Measurements from ENCODE around the gene UBE2F. TPM values are rescaled to one million over a fixed set of nuclear protein-coding genes. Genes with fewer than 3 reads are reported as not detected.

Gene UBE2F
- total and polyA plus RNA-seq, 2 experiments from 2014 or later = 52.8 to 66.7 TPM

DNA sequence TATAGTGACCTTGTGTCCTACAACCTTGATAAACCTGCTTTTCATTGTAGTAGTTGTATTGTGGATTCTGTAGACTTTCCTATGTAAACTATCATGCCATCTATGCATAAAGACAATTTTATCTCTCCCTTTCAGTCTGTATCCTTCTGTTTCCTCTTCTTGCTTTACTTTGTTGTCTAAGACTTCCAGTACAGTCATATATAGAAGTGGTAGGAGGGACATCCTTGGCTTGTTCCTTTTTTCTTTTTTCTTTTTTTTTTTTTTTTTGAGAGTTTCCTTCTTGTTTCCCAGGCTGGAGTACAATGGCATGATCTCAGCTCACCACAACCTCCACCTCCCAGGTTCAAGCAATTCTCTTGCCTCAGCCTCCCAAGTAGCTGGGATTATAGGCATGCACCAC lies 39.7 kb downstream of the UBE2F start:
- no peaks in the 10 kb centered on the region for H3K4me1 ChIP-seq (ENCODE audit: insufficient read depth)
- no peaks in the 10 kb centered on the region for H3K9me2 ChIP-seq (replicated peaks; ENCODE audit: insufficient read depth)
- H4K20me1 ChIP-seq (ENCODE audit: insufficient read depth, poor library complexity, severe bottlenecking) = no peaks in the 10 kb centered on the region
- H3K36me3 ChIP-seq (replicated peaks; ENCODE audit: insufficient read depth, low read depth) = no peaks in the 10 kb centered on the region
- H2AFZ ChIP-seq = no peak overlapping the region
- peaks cover 13% of the 10 kb centered on the region for H3K79me2 ChIP-seq
- no peak overlapping the region for H3K27ac ChIP-seq
- H3K9me3 ChIP-seq (ENCODE audit: low read depth) = no peaks in the 10 kb centered on the region
- TF ChIP-seq EZH2 (IDR thresholded peaks at IDR 0.05; ENCODE audit: borderline replicate concordance) (no peak), EZH2phosphoT487 (IDR thresholded peaks at IDR 0.05; ENCODE audit: low read depth, severe bottlenecking, unreplicated experiment) (no peak), CTCF (IDR thresholded peaks at IDR 0.05; ENCODE audit: poor library complexity) (no peak)
- H3K27me3 ChIP-seq = no peaks in the 10 kb centered on the region
- no peak overlapping the region for H3K4me2 ChIP-seq
- no peak overlapping the region for H3K4me3 ChIP-seq
- no peak for DNase-seq (ENCODE audit: low spot score)

- peaks cover 13% of the 10 kb centered on the region for H3K79me2 ChIP-seq
- WGBS (ENCODE audit: low lambda C conversion rate, missing lambda C conversion rate) = 82% methylated on average over 6 of the region's 6 CpGs
- no peak overlapping the region for H2AFZ ChIP-seq
- H3K9me3 ChIP-seq (ENCODE audit: low read depth) = no peaks in the 10 kb centered on the region
- H3K27ac ChIP-seq = no peak overlapping the region
- no peak overlapping the region for H3K4me3 ChIP-seq
- H3K27me3 ChIP-seq = no peaks in the 10 kb centered on the region
- H3K9me2 ChIP-seq (replicated peaks; ENCODE audit: insufficient read depth) = no peaks in the 10 kb centered on the region
- no peaks in the 10 kb centered on the region for H3K4me1 ChIP-seq (ENCODE audit: insufficient read depth)
- no peak overlapping the region for H3K4me2 ChIP-seq
- H4K20me1 ChIP-seq (ENCODE audit: insufficient read depth, poor library complexity, severe bottlenecking) = no peaks in the 10 kb centered on the region
- DNase-seq (ENCODE audit: low spot score) = no peak
- TF ChIP-seq EZH2phosphoT487 (IDR thresholded peaks at IDR 0.05; ENCODE audit: low read depth, severe bottlenecking, unreplicated experiment) (no peak), CTCF (IDR thresholded peaks at IDR 0.05; ENCODE audit: poor library complexity) (no peak), EZH2 (IDR thresholded peaks at IDR 0.05; ENCODE audit: borderline replicate concordance) (no peak)
- no peaks in the 10 kb centered on the region for H3K36me3 ChIP-seq (replicated peaks; ENCODE audit: insufficient read depth, low read depth)
Observed at GRCh38 chr2:238007924-238008323, 41.1 kb downstream of the UBE2F start.

- Histone ChIP-seq H3K79me2 (peaks cover 13% of the 10 kb centered on the region), H2AFZ (no peak overlapping the region), H3K4me3 (no peak overlapping the region), H4K20me1 (ENCODE audit: insufficient read depth, poor library complexity, severe bottlenecking) (no peaks in the 10 kb centered on the region), H3K9me2 (replicated peaks; ENCODE audit: insufficient read depth) (no peaks in the 10 kb centered on the region), H3K9me3 (ENCODE audit: low read depth) (no peaks in the 10 kb centered on the region), H3K27ac (no peak overlapping the region), H3K27me3 (no peaks in the 10 kb centered on the region), H3K36me3 (replicated peaks; ENCODE audit: insufficient read depth, low read depth) (no peaks in the 10 kb centered on the region), H3K4me2 (no peak overlapping the region), H3K4me1 (ENCODE audit: insufficient read depth) (no peaks in the 10 kb centered on the region)
- TF ChIP-seq CTCF (IDR thresholded peaks at IDR 0.05; ENCODE audit: poor library complexity) (no peak), EZH2phosphoT487 (IDR thresholded peaks at IDR 0.05; ENCODE audit: low read depth, severe bottlenecking, unreplicated experiment) (no peak), EZH2 (IDR thresholded peaks at IDR 0.05; ENCODE audit: borderline replicate concordance) (no peak)
- no peak for DNase-seq (ENCODE audit: low spot score)
- WGBS (ENCODE audit: low lambda C conversion rate, missing lambda C conversion rate) = 96% methylated on average over 2 of the region's 2 CpGs
Observed at GRCh38 chr2:238009563-238009962, 42.7 kb downstream of the UBE2F start.

GRCh38 chr2:238010572-238010971 lies 43.8 kb downstream of the UBE2F start:
- TF ChIP-seq EZH2phosphoT487 (IDR thresholded peaks at IDR 0.05; ENCODE audit: low read depth, severe bottlenecking, unreplicated experiment) (no peak), CTCF (IDR thresholded peaks at IDR 0.05; ENCODE audit: poor library complexity) (no peak), EZH2 (IDR thresholded peaks at IDR 0.05; ENCODE audit: borderline replicate concordance) (no peak)
- H3K36me3 ChIP-seq (replicated peaks; ENCODE audit: insufficient read depth, low read depth) = no peaks in the 10 kb centered on the region
- no peaks in the 10 kb centered on the region for H3K27me3 ChIP-seq
- no peak overlapping the region for H2AFZ ChIP-seq
- H3K9me2 ChIP-seq (replicated peaks; ENCODE audit: insufficient read depth) = no peaks in the 10 kb centered on the region
- H3K27ac ChIP-seq = no peak overlapping the region
- H3K4me2 ChIP-seq = no peak overlapping the region
- H3K4me3 ChIP-seq = no peak overlapping the region
- peaks cover 4% of the 10 kb centered on the region for H4K20me1 ChIP-seq (ENCODE audit: insufficient read depth, poor library complexity, severe bottlenecking)
- peaks cover 10% of the 10 kb centered on the region for H3K79me2 ChIP-seq
- no peaks in the 10 kb centered on the region for H3K9me3 ChIP-seq (ENCODE audit: low read depth)
- H3K4me1 ChIP-seq (ENCODE audit: insufficient read depth) = no peaks in the 10 kb centered on the region
- no peak for DNase-seq (ENCODE audit: low spot score)
- whole genome bisulfite sequencing (ENCODE audit: low lambda C conversion rate, missing lambda C conversion rate) = 100% methylated on average over 1 of the region's 1 CpG
